ENCODE data around the gene STAG3. TPM values are rescaled to one million over a fixed set of nuclear protein-coding genes. Genes with fewer than 3 reads are reported as not detected.

Gene STAG3
- total and polyA plus RNA-seq, 2 of the 8 experiments (the other 6 are each of a cell fraction or from before 2014, with no cell fraction given), result 1.3 to 3.3 TPM

DNA sequence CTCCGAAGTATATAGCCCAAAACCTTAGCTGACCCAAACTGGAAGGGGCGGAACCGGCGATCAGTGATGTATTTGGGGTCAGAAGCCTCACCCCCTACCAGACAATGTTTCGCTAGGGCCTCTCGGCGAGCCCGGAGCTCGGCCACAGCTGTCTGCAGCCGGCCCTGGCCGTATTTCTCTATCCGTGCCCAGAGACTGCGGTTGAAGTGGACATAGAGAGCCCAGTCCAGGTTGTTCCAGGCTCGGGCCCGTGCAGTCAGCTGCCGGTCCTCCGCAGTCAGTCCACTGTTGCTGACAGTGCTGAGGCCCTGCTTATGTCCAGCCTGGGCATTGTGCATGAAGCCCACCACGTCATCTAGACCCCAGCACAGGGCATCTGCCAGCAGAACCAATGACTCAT is 17.7 kb upstream of the STAG3 start:
- no peaks in the 10 kb centered on the region for H3K9me3 ChIP-seq (ENCODE audit: insufficient read depth in 2 of 2, low read depth in 1 of 2, low read length in 1 of 2)
- H3K4me3 ChIP-seq (ENCODE audit: extremely low read depth in 1 of 4, insufficient read depth in 2 of 4, low read depth in 3 of 4, low read length in 4 of 4), result no peak overlapping the region
- POLR2A ChIA-PET (ENCODE audit: partially characterized antibody), result interaction anchor here (0.6 to 9.9 kb wide), 10 partner anchors 8 to 346 kb away, joined by 3 to 145 read pairs (median 3); partner anchors contain the start of genes AP4M1, GAL3ST4, LAMTOR4 and MBLAC1
- no peak overlapping the region for H2AFZ ChIP-seq (ENCODE audit: low read length)
- TF ChIP-seq RAD21 (IDR thresholded peaks at IDR 0.05 in 1 of 2, conservative IDR thresholded peaks at IDR 0.05 in 1 of 2; ENCODE audit: low read depth in 2 of 2, low read length in 2 of 2), result no peak
- H2BK5ac ChIP-seq (ENCODE audit: low read depth, low read length), result no peak overlapping the region
- CTCF ChIA-PET (ENCODE audit: partially characterized antibody), result interaction anchor here (0.9 to 7.9 kb wide), 7 partner anchors 11 to 57 kb away, joined by 3 to 83 read pairs (median 3); partner anchors contain the start of gene LAMTOR4
- H3K79me1 ChIP-seq (ENCODE audit: low read depth, low read length), result no peaks in the 10 kb centered on the region; the same call in 1 of the 2 replicates
- no peak overlapping the region for H3K56ac ChIP-seq (replicated peaks; ENCODE audit: insufficient read length, low read depth, low read length)
- no peak overlapping the region for H3K9ac ChIP-seq (replicated peaks in 1 of 4; ENCODE audit: extremely low read depth in 1 of 4, low read depth in 3 of 4, low read length in 3 of 4)
- H4K91ac ChIP-seq (replicated peaks; ENCODE audit: insufficient read length, low read length), result no peak overlapping the region
- H2BK15ac ChIP-seq (ENCODE audit: low read length), result no peak overlapping the region
- H3K4me2 ChIP-seq (ENCODE audit: insufficient read depth in 1 of 2, low read depth in 2 of 2, low read length in 2 of 2), result no peak overlapping the region
- 96% methylated on average over 18 of the region's 18 CpGs; no CpG with 5 or more reads in 1 of the 2 experiments for WGBS, 2 experiments (ENCODE audit: extremely low coverage in 1 of 2, insufficient coverage in 1 of 2, insufficient read length in 1 of 2, insufficient replicate concordance in 2 of 2, low coverage in 1 of 2, low lambda C conversion rate in 2 of 2, missing lambda C conversion rate in 1 of 2)
- peaks cover 0 to 15% (median 9%) of the 10 kb centered on the region in 4 experiments; a peak in 5 of 7 replicates for H3K4me1 ChIP-seq (replicated peaks in 1 of 4; ENCODE audit: control insufficient read depth in 3 of 4, insufficient read depth in 4 of 4, low read length in 3 of 4)
- no peak overlapping the region for H2AK5ac ChIP-seq (ENCODE audit: low read depth, low read length)
- no peak overlapping the region for H3K18ac ChIP-seq (ENCODE audit: extremely low read depth, low read length)
- no peaks in the 10 kb centered on the region for H3K79me2 ChIP-seq (ENCODE audit: control insufficient read depth in 1 of 2, insufficient read depth in 2 of 2, low read length in 2 of 2)
- no peak overlapping the region for H4K8ac ChIP-seq (ENCODE audit: extremely low read depth, insufficient read depth, low read length)
- no peak overlapping the region for H3K4ac ChIP-seq (replicated peaks; ENCODE audit: insufficient read length, low read depth, low read length)
- FAIRE-seq, result no peak
- DNase-seq (ENCODE audit: low read depth in 1 of 2, low spot score in 2 of 2), result no peak
- H4K5ac ChIP-seq (ENCODE audit: insufficient read length, low read depth, low read length), result no peak overlapping the region
- H3K36me3 ChIP-seq (ENCODE audit: control insufficient read depth in 2 of 4, insufficient read depth in 4 of 4, low read length in 3 of 4), result peaks cover 6 to 20% (median 14%) of the 10 kb centered on the region in 4 experiments
- no peak overlapping the region for H3K23ac ChIP-seq (ENCODE audit: insufficient read length)
- no peak overlapping the region for H2BK12ac ChIP-seq (ENCODE audit: low read depth, low read length)
- H3K23me2 ChIP-seq (ENCODE audit: low read depth, low read length), result peaks cover 6% of the 10 kb centered on the region
- H3K14ac ChIP-seq (ENCODE audit: insufficient read length), result no peak overlapping the region
- H2BK20ac ChIP-seq (ENCODE audit: low read length), result no peak overlapping the region
- no peaks in the 10 kb centered on the region for H3K27me3 ChIP-seq (replicated peaks in 1 of 4; ENCODE audit: control insufficient read depth in 3 of 4, extremely low read depth in 1 of 4, insufficient read depth in 3 of 4, low read length in 3 of 4)
- no peak overlapping the region for H2BK120ac ChIP-seq (replicated peaks; ENCODE audit: low read depth, low read length)
- peaks cover 8 to 23% of the 10 kb centered on the region in 2 experiments for H4K20me1 ChIP-seq (replicated peaks in 1 of 2; ENCODE audit: control insufficient read depth in 1 of 2, insufficient read depth in 2 of 2, low read length in 2 of 2)
- H3K27ac ChIP-seq (ENCODE audit: low read depth, low read length), result no peak overlapping the region; the same call in 1 of the 2 replicates

Data from H1 (cell line).